Measurements from ENCODE around the gene PRICKLE4. TPM values are rescaled to one million over a fixed set of nuclear protein-coding genes. Genes with fewer than 3 reads are reported as not detected.

Gene PRICKLE4
- total and polyA plus RNA-seq, 2 of the 13 experiments (the other 11 are each of a cell fraction or from before 2014, with no cell fraction given) = 0.92 to 1.2 TPM

DNA sequence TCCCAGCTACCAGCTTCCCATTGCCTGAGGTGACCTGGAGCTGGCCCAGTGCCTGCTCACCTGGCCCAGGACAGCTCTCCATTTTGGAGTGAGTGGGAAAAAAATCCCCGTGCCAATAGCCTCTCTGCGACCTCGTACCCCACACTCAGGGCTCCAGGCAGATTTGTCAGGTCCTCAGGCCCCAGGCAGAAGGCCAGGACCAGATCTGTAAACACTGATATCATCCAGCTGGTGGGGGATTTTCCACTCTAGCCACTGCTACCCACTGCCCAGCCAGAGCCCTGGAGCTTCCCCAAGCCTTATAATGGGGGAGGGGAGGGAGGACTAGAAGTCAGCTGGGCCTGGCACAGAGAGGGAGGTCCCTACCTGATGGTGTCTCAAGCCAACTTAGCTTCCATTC lies 32.0 kb upstream of the PRICKLE4 start (continued):
- TF ChIP-seq, protein P1, sequence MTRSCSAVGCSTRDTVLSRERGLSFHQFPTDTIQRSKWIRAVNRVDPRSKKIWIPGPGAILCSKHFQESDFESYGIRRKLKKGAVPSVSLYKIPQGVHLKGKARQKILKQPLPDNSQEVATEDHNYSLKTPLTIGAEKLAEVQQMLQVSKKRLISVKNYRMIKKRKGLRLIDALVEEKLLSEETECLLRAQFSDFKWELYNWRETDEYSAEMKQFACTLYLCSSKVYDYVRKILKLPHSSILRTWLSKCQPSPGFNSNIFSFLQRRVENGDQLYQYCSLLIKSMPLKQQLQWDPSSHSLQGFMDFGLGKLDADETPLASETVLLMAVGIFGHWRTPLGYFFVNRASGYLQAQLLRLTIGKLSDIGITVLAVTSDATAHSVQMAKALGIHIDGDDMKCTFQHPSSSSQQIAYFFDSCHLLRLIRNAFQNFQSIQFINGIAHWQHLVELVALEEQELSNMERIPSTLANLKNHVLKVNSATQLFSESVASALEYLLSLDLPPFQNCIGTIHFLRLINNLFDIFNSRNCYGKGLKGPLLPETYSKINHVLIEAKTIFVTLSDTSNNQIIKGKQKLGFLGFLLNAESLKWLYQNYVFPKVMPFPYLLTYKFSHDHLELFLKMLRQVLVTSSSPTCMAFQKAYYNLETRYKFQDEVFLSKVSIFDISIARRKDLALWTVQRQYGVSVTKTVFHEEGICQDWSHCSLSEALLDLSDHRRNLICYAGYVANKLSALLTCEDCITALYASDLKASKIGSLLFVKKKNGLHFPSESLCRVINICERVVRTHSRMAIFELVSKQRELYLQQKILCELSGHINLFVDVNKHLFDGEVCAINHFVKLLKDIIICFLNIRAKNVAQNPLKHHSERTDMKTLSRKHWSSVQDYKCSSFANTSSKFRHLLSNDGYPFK (CRISPR knock-in tag; IDR thresholded peaks at IDR 0.05; ENCODE audit: borderline replicate concordance) = no peak
- TF ChIP-seq HOXA5 (CRISPR knock-in tag; IDR thresholded peaks at IDR 0.05) = no peak
- peak; percentile 56 for TF ChIP-seq NCOA2 (CRISPR knock-in tag; IDR thresholded peaks at IDR 0.05)
- no peak for TF ChIP-seq HDAC6 (IDR thresholded peaks at IDR 0.05; ENCODE audit: low read depth, low read length)
- no peak for TF ChIP-seq MEIS1 (CRISPR knock-in tag; IDR thresholded peaks at IDR 0.05; ENCODE audit: borderline replicate concordance)
- no peak for TF ChIP-seq YY1 (IDR thresholded peaks at IDR 0.05; ENCODE audit: insufficient read depth, insufficient replicate concordance, low read depth, low read length)
- TF ChIP-seq, protein P2, sequence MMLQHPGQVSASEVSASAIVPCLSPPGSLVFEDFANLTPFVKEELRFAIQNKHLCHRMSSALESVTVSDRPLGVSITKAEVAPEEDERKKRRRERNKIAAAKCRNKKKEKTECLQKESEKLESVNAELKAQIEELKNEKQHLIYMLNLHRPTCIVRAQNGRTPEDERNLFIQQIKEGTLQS (CRISPR knock-in tag; IDR thresholded peaks at IDR 0.05) = no peak
- no peak for TF ChIP-seq ZFP82 (CRISPR knock-in tag; IDR thresholded peaks at IDR 0.05; ENCODE audit: borderline replicate concordance)
- no peak for TF ChIP-seq ZNF33A (CRISPR knock-in tag; IDR thresholded peaks at IDR 0.05; ENCODE audit: borderline replicate concordance)
- no peak for TF ChIP-seq ZNF629 (CRISPR knock-in tag; conservative IDR thresholded peaks at IDR 0.05)
- TF ChIP-seq HOMEZ (CRISPR knock-in tag; IDR thresholded peaks at IDR 0.05; ENCODE audit: low read depth) = no peak
- TF ChIP-seq FOXK1 (CRISPR knock-in tag; IDR thresholded peaks at IDR 0.05; ENCODE audit: borderline replicate concordance, low read depth) = peak; percentile 31; the same call in 1 of the 2 replicates
- no peak for TF ChIP-seq ESRRA (CRISPR knock-in tag; IDR thresholded peaks at IDR 0.05; ENCODE audit: low read depth)
- no peak for TF ChIP-seq POLR2AphosphoS2 (IDR thresholded peaks at IDR 0.05; ENCODE audit: low read depth, low read length)
- no peak for TF ChIP-seq TAF15 (IDR thresholded peaks at IDR 0.05; ENCODE audit: low read depth, low read length, poor library complexity, severe bottlenecking)
- TF ChIP-seq SYNCRIP (IDR thresholded peaks at IDR 0.05; ENCODE audit: insufficient read depth, low read depth, low read length) = no peak
- peak; percentile 84 for TF ChIP-seq TFAP4 (IDR thresholded peaks at IDR 0.05; ENCODE audit: borderline replicate concordance, low read depth)

All from HepG2 (cell line).